IPS DF 4.7 (cell line): ENCODE data around the gene DPF3.

Experiments used
- DNase-seq: peaks from one replicate; pipeline ENCODE4 v3.0.0-alpha.2; 2013; ENCODE audit warnings: low spot score; ENCODE audit errors: extremely low read depth

DPF3 gene

DNA sequence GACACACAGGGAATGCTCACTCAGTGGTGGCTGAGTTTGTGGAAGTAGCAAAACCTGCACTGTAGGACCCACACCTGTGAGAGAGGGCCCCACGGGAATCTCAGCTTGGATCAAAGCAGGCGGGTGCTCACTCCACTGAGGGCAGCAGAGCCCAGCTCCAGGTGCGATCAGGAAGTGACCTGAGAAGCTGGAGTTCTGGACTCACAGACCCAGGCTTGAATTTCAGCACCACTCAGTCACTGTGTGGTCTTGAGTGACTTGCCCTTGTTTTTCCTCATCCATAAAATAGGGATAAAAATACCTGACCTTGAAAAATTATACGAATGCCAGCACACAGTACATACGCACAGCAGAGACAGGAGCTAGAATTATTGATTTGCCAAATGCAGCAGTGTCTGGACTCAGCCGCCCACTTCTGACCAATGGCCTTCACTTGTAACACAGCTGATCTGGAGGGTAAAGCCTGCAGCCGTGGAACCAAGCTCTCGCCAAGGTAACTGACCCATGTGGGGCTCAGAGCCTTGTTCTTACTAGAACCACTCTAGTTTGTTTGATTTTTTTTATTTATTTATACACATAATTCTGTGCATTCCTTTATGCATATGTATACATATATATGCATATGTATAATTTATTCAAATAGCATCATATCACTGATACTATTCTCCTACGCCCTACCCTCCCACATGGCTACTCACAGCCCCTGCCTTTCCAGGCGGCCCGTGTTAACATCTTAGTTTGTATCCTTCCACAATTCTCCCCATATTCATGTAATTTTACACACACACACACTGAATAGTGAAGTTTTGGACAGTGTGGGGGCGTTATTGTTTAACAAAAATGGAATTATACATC, 53.9 kb downstream of the DPF3 start:
- no peak for DNase-seq

DNA sequence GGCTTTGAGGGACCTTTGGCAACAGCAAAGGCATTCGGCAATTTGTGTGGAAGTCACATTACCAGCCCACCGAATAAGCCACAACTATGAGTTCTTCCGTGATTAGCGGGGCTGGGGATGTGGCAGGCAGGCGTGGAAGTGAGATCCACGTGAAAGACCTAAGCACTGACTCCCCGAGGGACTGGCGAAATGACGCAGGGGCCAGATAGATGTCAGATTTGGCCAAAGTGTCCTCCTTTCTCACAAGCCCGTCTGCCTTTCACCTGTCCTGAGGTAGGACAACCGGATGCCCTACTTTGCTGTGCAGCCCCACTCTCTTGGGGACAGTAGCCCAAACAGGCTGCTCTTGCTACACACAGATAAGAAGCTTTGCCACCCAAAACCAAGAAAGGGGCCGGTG, 54.5 kb downstream of the DPF3 start:
- no peak for DNase-seq

DNA sequence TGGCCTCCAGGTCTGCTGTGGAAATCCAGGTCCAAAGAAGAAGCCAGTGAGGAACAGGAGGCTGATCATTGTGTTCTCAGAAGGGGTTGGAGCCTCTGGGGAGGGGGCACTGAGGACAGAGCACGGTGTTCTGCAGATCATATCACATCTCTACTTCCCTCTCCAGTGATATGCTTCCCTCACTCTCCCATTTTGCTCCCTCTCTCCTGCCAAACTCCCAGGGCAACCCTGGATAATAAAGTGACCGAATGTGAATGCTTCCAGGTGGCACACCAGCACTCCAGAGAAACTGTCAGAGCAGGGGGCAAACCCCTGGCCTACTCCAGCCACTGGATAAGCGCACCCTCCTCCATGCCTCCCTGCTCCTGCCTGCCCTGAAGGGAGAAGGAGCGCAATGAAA, 57.8 kb downstream of the DPF3 start:
- DNase-seq, result no peak

DNA sequence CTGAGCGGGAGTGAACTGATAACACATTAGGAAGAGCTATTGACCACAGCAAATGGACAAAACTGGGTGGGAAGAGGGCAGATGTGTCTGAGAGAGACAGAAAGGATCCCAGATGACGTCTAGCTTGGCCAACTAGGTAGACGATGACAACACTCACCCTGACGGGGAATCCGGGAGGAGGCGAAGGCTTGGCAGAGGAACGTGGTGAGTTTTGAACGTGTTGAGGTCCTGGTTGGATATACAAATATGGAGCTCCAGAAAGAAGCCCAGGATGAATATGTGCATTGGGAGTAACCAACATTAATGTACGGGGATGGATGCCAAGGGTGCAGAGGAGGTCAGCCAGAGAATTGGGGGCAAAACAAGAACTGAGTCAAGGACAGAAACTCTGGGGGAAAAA, 60.7 kb downstream of the DPF3 start:
- DNase-seq, result no peak

DNA sequence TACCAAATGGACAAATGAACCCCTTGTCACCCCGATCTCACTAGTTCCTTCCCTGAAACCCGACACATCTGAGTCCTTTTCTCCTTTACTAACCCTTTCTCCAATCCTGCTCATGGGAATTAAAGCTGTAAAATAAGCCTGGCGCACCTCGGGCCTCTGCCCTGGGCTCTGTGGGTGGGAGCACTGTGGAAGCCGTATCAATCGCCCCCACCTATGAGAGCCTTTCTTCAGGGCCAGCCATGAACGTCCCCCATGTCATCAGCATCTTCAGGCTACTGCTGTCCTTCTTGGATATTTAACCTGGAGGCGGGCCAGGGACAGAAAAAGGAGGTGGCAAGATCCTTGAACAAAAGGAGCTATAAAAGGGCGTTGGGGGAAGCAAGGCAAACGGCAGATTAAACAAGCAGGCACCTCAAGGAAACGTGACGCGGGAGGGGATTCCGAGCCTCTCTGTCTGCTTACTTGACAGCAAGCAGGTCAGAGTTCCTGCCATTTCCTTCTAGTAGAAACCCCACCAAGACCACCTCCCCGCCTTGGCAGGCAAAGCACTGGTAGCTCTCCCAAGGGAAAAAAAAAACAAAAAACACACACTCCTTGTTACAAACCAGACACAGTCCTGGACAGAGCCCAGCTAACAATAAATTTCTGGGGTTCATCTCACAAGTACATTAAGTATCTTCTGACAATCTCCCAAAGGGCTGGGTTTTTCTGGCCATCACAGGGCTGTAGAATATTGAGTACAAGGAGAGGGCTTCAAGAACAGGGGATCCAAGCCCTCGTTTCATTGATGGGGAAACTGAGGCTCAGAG, 62.9 kb downstream of the DPF3 start:
- DNase-seq, result no peak

DNA sequence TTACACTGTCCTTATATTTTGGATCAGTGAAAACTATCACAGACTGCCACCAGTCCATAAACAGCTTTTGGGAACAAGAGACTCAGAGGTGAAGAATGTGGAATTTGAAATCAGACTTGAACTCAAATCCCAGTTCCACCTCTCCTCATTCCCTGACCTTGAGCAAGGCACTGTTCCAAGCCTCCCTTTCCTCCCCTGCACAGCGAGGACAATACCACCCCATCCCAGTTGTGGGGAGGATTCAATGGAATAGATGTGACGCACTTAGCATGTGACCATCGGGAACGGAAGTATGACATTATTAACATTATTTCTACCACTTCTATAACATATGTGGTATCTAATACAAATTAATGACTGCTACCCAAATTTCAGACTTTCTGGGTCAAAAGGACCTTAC, 63.5 kb downstream of the DPF3 start:
- no peak for DNase-seq

DNA sequence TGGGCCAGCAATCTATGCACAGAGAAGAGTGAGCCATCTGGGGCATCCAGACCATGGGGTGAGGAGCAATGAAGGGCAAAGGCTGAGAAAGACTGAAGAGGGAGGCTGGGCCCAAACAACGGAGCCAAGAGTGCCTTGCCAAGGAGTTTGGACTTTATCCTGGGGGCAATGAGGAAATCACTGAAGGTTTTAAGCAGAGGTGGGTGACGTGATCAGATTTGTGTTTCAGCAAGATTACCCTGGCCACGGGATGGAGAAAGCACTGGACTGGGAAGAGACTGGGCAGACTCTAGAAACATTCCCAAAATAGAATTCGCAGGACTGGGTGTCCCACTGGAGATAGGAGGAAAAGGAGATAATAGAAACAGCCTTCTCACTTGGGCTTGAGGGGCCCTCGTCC, 65.3 kb downstream of the DPF3 start:
- DNase-seq, result no peak

DNA sequence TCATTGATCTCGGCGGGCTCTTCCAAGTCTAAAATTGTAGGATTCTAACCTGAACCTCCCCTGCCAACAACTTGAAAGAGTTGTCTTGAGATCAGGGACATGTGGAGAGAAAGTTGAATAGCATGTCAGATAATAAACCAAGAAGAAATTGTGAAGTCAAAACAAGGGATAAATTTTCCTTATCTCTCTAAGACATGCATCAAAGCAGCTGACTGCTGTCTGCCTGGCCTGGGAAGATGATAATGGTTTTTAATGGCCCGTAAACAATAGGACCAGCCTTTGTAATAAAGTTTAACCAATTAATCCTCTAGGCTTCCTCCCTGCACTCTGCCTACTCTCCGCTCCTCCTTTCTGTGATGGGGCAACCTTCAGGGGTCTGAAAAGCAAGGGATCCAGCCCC, 67.9 kb downstream of the DPF3 start:
- DNase-seq, result no peak

DNA sequence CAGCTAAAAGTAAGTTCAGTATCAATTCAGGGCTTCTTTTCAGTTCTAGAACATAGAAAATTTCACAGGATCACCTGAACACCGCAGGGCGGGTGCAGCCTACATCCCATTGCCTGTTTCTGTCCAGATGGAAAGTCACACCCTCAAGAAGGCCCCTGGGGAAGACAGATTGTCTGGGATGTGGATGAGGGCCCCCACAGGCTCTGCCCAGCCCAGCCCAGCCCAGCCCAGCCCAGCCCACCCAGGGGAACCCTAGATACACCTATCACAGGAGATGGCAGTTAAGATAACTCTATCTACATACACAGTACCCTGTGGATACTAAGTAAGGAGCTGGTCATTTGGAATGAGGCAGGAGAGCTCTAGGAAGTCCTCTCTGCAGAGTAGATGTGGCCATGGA, 68.4 kb downstream of the DPF3 start:
- no peak for DNase-seq

DNA sequence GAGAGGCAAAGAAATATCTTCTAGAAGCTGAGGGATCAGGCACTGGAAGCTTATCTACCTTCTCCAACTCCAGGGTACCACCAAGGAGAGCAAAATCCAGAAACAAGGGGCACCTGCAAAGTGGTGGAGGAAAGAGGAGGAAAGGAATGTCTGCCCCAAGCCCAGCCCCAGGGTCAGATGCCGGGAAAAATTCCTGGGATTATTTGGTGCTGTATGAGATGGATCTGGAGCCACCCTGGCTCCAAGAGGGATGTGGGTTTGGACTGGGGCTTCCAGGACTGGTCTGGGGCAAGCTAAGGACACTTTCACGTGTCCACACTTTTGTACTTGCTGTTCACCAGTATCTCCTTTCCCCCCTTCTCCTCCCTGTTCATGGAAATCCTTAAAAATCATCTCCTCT, 69.8 kb downstream of the DPF3 start:
- DNase-seq, result no peak

DNA sequence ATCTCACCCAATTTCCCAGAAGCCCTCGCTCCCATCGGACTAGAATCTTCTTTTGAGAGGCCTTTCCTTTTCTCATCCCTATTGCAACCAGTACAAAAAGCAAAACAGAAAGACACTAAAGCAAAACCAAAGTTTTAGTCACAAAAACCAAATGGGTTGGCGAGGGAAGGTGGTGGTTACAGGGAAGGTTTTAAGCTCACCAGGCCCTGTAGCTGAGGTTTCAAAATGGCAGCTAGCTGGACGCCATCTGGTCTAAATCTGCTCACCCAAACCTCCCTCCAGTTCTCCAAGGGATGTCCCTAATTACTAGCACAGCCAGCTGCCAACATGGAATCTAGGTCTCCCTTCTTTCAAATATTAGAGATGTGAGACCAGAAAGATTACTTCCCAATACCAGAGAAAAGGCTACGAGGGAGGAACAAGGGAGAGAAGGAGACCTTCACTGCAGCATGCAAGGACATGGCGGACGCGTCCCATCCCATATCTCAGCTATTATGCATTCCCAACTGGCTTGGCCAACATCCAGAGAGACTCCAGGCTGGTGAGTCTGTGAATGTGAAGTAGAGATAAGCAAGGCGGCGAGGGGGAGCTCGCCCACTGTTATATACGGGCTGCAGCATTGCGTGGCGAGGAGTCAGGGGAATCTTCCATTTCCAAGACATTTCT, 70.8 kb downstream of the DPF3 start:
- DNase-seq, result no peak

DNA sequence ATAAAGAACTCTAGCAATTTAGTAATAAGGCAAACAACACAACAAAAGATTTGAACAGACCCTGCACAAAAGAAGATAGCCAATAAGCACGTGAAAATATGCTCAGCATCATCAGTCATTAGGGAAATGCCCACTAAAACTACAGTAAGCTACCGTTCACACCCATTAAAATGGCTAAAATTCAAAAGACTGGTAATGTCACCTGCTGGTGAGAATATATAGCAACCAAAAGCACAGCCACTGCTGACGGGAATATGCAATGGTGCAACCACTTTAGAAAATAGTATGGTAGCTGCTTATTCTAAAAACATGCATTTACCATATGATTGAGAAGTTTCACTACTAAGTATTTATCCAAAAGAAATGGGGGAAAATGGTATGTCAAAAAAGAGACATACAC, 74.9 kb downstream of the DPF3 start:
- DNase-seq, result no peak

DNA sequence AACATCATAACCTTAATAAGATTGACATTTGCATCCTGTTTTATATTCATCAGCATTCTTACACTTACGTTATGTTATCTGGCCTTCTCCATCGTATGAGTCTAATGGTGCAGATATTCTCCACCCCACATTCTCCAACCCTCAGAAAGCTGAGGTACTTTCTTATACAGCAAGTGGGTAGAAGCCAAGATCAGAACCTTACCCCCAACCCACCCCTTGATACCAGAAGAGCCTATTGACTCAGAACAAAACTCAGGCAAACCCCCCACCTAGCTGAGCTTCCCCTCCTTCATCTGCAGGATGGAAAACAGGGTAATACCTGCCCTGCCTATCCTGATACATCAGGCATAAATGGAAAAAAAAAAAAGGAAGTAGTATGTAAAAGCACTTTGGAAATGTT, 77.6 kb downstream of the DPF3 start:
- no peak for DNase-seq

DNA sequence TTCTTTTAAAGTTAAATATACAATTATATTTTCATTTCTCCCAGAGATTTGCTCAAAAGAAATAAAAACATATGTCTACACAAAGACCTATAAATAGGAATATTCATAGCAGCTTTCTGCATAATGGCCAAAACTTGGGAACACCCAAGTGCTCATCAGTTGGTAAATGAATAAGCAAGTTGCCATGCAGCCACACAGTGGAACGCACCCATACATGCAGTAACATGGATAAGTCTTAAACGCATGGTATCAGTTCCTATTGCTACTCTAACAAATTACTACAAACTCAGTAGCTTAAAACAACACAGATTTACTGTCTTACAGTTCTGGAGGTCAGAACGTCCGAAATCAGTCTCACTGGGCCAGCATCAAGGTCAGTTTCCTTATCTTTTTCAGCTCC, 78.5 kb downstream of the DPF3 start:
- DNase-seq, result no peak

DNA sequence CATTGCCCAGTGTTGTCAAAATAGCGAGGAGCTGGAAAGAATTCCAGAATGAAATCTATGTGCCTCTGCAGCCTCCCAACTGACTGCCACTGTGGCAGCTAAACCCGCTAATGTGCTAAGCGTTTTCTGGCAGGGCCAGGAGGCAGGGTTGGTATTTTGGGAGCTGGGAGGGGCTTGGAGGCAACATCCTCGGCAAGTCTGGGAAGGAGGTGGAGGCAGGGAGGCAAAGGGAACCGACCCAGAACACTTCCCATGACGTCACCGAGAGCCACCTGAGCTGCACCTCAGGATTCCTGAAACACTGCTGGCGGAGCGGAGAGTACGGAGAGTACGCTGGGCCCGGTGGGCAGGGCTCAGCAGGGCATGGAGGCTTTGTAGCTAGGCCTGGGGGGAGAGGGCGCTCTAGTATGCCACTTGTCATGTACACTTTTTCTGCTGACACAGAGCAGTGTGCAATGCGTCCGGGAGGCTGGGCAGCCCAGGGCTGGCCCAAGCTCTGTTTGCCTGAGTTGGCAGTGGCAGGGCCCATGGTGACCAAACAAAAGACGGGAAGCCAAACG, 81.5 kb downstream of the DPF3 start:
- no peak for DNase-seq

DNA sequence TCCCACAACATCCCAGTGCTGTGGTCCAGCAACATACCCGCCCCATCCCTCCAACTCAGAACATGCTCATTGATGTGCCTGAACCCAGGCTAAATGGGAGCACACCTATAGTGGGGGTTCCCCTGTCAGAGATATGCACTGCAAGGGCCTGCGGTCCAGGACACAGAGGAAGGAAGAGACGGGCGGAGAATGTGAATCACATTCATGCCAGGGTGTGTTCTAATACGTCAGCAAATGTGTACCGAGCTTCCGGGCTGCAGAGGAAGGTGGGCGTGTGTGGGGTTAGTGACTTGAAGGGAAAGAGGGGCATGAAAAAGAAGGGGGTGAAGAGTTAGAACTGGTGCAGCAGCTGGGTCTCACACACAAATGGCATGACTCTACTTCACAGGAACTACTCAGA, 83.7 kb downstream of the DPF3 start:
- no peak for DNase-seq

DNA sequence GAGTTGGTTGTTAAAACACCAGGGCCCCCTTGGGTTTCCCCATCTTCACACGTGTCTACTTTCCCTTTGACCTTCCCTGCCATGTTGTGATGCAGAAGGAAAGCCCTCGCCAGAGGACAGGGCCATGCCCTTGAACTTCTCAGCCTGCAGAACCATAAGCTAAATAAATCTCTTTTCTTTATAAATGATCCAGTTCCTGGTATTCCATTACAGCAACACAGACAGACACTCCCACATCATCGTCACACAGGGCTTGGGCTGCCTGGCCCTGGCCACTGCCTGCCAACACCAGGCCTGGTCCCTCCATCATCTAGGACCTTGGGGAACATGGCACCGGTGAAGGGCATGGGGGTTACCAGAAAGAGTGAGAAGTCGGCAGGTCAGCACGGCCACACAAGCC, 84.8 kb downstream of the DPF3 start:
- DNase-seq, result no peak

DNA sequence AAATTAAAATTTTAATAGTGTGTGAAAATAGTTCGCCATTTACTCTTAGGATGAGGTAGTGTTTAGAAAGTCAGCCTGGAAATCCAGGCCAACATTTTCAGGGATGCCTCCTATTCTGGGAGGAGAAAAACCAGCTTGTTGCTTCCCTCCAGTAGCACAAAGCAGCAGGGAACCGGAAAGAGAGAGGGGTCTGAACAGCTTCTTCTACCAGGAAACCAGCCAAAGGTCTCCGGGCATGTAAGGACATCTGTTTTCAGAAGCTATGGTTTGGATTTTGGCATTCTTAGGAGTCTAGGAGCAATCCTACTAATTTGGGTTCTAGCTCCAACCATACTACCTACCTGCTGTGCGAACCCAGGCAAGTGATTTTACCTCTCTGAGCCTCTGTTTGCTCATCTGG, 85.3 kb downstream of the DPF3 start:
- no peak for DNase-seq

DNA sequence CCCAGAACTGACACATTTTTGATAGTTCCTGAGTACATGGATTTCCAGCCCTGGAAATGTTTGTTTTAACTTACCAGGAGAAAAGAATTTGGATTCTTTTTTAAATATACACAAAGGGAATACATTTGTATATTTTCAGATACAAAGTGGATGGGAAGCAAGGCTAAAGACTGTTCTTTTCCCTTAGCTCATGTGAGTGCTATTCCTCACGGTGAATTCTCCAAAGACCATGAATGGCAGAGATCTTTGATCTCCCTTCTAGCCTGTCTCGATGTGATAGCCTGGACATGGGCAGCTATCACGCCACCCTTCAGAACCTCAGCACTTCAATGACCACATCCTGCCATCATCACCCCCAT, 91.3 kb downstream of the DPF3 start:
- DNase-seq, result no peak

DNA sequence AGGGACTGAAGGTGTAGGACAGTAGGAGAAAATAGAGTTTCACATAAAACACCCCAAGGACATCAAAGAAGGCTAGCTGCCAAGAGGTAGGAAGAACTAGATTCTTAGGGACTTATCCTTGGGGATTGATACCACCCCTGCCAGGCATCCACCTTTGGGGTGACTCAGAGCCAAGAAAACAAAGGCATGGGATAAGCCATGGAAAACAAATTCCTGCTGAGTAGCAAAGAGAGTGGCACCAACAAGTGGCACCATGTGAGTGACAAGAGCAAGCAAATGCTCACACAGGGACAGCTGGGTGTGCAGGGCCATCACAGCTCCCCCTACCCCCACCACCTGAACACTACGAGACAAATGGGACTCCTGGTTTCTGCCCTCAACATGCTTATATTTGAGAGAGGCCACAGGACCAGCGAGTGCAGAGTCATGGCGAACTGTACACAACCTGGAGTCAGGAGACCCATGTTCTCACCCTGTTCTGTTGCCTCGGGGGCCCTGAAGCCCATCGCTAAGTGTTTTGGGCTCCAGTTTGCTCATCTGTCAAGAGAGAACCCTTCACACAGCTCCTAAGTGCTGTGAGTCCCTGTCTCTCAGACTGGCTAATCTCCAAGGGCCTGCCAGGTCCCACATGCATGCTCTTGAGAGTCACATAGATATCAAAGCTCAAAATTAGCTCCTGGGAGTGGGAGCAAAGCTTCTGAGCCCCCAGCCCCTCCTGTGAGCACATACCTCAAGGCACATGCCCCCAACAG, 91.9 kb downstream of the DPF3 start:
- DNase-seq, result no peak

DNA sequence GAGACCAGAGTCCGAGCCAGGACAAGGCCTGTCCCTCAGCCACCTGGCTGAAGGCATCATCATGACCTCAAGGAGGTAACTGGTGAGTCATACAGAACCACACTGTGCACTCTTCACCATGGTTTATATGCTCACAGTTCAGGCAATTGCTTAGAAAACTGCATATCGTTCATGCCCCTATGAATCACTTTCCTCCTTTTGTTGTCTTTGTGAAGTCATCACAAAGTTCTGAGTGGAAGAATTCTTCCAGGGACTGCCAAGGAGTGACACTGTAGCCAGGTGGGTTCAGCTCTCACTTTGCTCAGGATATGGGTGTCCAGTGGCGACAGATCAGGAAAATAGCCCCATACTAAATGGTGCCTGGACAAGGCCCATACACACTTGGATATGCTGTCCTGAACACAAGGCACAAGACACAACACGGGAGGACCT, 92.5 kb downstream of the DPF3 start:
- DNase-seq, result no peak
